Measurements from ENCODE around the gene PHF23.

PHF23 gene

GRCh38 chr17:7196651-7197401 is 42.4 kb downstream of the PHF23 start:
- no peak for DNase-seq

- DNase-seq: no peak
Observed at GRCh38 chr17:7195971-7196370, 43.3 kb downstream of the PHF23 start.

- no peak for DNase-seq
Observed at GRCh38 chr17:7192271-7192937, 46.9 kb downstream of the PHF23 start.

GRCh38 chr17:7191571-7192270 is 47.5 kb downstream of the PHF23 start:
- DNase-seq: peak; percentile 43

- DNase-seq: no peak
Observed at GRCh38 chr17:7191069-7191468, 48.2 kb downstream of the PHF23 start.

GRCh38 chr17:7190276-7190917 is 48.9 kb downstream of the PHF23 start:
- DNase-seq: no peak

GRCh38 chr17:7186241-7186640 is 53.0 kb downstream of the PHF23 start:
- no peak for DNase-seq

All from fibroblast of skin of right biceps (primary cell).